LNCAP (cell line): ENCODE results near the gene CALCA.

Experiments
- TF ChIP-seq, protein P1 (sequence below): fragments of 450-650 bp; IDR thresholded peaks from 2 replicates; pipeline ENCODE4 v1.5.1; 2017; ENCODE audit warnings: mild to moderate bottlenecking

The CALCA gene

DNA sequence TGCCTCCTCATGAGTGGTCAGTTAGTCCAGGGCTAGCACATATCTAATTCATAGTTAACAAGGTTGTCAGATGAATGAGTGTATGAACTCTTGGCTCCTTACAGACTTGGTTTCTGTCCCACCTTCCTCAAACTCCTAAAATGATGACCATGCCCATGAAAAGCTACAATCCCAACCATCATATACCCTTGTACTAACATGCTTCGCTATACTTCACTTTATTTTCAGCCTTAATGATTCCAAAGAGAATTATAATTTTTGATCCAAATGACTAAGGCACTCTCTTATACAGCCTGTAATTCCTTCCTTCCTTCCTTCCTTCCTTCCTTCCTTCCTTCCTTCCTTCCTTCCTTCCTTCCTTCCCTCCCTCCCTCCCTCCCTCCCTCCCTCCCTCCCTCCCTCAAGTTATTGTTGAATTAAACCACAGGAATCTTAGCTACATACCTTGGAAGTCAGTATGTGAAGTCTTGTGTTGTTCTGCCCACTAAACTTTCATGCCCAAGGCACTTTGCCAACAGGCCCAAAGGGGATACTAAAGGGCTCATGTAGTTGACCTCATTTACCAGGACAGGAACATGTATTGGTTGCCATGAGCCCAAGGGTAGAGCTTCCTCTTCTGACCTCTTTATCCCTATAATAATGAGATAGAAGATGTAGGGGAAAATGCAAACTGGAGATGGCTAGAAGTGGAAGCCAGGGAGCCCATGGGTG, 37.4 kb downstream of the CALCA start:
- TF ChIP-seq, protein P1, sequence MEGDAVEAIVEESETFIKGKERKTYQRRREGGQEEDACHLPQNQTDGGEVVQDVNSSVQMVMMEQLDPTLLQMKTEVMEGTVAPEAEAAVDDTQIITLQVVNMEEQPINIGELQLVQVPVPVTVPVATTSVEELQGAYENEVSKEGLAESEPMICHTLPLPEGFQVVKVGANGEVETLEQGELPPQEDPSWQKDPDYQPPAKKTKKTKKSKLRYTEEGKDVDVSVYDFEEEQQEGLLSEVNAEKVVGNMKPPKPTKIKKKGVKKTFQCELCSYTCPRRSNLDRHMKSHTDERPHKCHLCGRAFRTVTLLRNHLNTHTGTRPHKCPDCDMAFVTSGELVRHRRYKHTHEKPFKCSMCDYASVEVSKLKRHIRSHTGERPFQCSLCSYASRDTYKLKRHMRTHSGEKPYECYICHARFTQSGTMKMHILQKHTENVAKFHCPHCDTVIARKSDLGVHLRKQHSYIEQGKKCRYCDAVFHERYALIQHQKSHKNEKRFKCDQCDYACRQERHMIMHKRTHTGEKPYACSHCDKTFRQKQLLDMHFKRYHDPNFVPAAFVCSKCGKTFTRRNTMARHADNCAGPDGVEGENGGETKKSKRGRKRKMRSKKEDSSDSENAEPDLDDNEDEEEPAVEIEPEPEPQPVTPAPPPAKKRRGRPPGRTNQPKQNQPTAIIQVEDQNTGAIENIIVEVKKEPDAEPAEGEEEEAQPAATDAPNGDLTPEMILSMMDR, result no peak

DNA sequence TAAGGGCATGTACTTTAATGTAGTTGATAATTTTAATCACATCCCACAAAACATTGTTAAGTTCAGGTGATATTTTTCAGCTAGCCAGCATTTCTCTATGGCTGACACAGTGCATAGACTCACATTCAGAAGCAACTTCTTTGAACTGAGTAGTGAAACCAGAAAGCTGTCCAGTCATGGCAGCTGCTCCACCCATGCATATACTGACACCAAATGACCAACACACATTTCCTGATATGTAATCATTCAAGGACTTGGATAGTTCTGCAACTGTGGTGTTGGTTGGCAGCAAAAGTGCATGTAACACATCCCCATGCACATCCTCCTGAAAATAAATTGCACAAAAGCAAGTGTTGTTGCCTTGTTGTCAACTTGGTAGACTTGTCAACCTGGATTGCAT, 39.7 kb downstream of the CALCA start:
- TF ChIP-seq, protein P1, result no peak

DNA sequence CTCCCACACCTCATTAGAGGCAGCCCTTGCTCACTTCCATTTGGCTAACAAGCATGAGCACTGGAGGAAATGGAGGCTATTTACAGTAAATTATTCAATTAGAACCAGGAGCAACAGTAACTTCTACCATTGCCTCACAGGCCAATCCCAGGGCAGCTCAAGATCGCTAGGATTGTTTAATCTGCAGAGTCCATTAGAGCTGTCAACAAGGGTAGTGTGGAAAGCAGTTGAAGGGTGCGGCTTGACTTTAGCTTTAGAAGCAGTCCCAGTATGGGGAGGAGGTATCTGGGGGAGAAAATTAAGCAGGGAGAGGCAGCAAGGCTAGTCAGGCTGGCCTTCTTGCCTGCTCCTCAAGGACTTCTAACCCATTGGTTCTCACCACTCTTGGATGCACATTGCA, 41.8 kb downstream of the CALCA start:
- TF ChIP-seq, protein P1, result no peak

DNA sequence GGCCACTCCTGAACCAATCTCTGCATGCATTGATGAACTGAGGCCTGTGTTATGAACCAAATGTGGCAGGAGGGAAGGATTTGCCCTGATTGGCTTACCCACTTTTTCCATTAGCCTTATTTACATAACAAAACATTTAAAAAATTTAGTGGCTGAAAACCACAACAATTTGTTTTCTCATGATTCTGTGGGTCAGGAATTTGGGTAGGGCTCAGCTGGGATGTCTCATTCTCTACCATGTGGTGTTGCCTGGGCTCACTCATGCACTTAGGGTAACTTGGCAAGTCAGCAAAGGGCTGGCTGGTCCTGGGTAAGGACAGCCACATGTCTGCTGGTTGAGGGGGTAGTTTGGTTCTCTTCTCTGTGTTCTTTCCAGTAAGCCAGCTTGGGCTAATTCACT, 45.0 kb downstream of the CALCA start:
- TF ChIP-seq, protein P1, result no peak

DNA sequence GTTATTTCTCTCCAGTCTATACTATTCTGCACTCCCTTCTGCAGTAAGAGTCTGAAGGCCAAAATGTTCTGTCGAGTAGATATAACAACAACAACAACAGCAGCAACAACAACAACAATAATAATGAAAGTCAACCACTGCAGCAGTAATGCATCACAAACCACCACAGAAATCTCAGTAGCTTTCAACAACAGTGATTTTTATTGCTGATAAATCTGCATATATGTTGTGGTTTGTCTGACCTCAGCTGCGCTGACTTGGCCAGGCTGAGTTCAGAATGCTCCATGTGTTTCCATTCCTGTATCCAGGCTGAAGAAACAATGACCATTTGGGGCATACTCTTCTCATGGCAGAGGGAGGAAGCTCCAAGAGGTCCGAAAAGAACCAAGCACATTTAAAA, 47.8 kb downstream of the CALCA start:
- TF ChIP-seq, protein P1, result no peak
